ENCODE results near the gene IFNL1. TPM values are rescaled to one million over a fixed set of nuclear protein-coding genes. Genes with fewer than 3 reads are reported as not detected.

The IFNL1 gene
- total and polyA plus RNA-seq, 9 of the 15 experiments (the other 6 are each of a cell fraction or from before 2014, with no cell fraction given): not detected

DNA sequence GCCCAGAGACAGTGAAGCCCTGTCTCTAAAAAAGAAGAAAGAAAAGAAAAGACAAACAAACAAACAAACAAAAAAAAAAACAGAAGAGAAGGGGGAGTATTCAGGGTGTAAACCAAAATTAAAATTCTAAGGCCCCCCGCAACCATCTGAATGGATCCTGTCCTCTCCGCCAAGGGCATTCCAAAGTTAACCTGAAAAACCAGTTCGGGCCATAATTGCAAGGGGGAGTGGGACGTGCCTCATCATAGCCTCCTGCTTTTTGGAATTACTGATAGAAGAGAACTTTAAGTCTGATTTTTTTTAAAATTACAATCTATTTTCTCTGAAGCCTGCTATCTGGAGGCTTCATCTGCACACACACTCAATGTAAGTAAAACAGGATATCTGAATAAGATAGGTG, 33.7 kb upstream of the IFNL1 start:
- H3K4me1 ChIP-seq (replicated peaks in 1 of 2; ENCODE audit: control insufficient read depth in 2 of 2, insufficient read depth in 2 of 2, low read length in 2 of 2): peaks cover 17 to 31% of the 10 kb centered on the region in 2 experiments; a peak in 4 of 5 replicates
- DNase-seq (ENCODE audit: extremely low read depth in 1 of 4, low spot score in 3 of 4): no peak
- in situ Hi-C loops (cut with MboI) (no loop called here), intact Hi-C loops (cut with micrococcal nuclease) (no loop called here)
- CTCF ChIA-PET (ENCODE audit: low intra/inter-chr PET ratio): no interaction called here
- H3K79me2 ChIP-seq (ENCODE audit: control insufficient read depth, insufficient read depth, low read length): no peaks in the 10 kb centered on the region
- no peaks in the 10 kb centered on the region for H3K27me3 ChIP-seq (ENCODE audit: control insufficient read depth in 2 of 2, insufficient read depth in 2 of 2, low read length in 2 of 2)
- H3K27ac ChIP-seq (ENCODE audit: extremely low read depth, low read depth, low read length): no peak overlapping the region
- BruUV-seq (replicated peaks): no TSS peak
- no peak overlapping the region; a peak in 1 of 4 replicates for H3K9ac ChIP-seq (ENCODE audit: insufficient read depth in 1 of 2, low read depth in 2 of 2, low read length in 2 of 2)
- TF ChIP-seq ZSCAN29 (IDR thresholded peaks at IDR 0.05) (no peak), ZBTB11 (CRISPR knock-in tag; IDR thresholded peaks at IDR 0.05) (no peak), ZNF41 (CRISPR knock-in tag; conservative IDR thresholded peaks at IDR 0.05) (no peak), ZNF785 (CRISPR knock-in tag; IDR thresholded peaks at IDR 0.05) (no peak), IFI16 (CRISPR knock-in tag; IDR thresholded peaks at IDR 0.05) (no peak), ELF4 (CRISPR knock-in tag; IDR thresholded peaks at IDR 0.05) (no peak), DIDO1 (tag; IDR thresholded peaks at IDR 0.05; ENCODE audit: low read depth) (no peak), E2F1 (CRISPR knock-in tag; IDR thresholded peaks at IDR 0.05) (no peak), ZNF561 (CRISPR knock-in tag; conservative IDR thresholded peaks at IDR 0.05) (no peak), MLLT1 (IDR thresholded peaks at IDR 0.05) (no peak)
- TF ChIP-seq, protein P1, sequence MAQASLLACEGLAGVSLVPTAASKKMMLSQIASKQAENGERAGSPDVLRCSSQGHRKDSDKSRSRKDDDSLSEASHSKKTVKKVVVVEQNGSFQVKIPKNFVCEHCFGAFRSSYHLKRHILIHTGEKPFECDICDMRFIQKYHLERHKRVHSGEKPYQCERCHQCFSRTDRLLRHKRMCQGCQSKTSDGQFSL (CRISPR knock-in tag; IDR thresholded peaks at IDR 0.05): no peak
- TF ChIP-seq, protein P1 (tag; IDR thresholded peaks at IDR 0.05): no peak
- H2AFZ ChIP-seq (ENCODE audit: low read depth, low read length): no peak overlapping the region
- H3K9me3 ChIP-seq (replicated peaks; ENCODE audit: control insufficient read depth, insufficient read depth, low read depth, low read length): no peaks in the 10 kb centered on the region
- H3K4me3 ChIP-seq: no peak overlapping the region
- FAIRE-seq: no peak
- POLR2A ChIA-PET: interaction anchor here (0.6 kb wide), 1 partner anchor 153 kb away, joined by 3 read pairs; no protein-coding TSS in a partner anchor
- 57% methylated on average over 4 of the region's 4 CpGs for WGBS (ENCODE audit: insufficient coverage, low coverage, missing lambda C conversion rate)
- H4K20me1 ChIP-seq (replicated peaks; ENCODE audit: control insufficient read depth, insufficient read depth, low read length): no peaks in the 10 kb centered on the region
- no peak for ATAC-seq
- H3K9me1 ChIP-seq (ENCODE audit: control insufficient read depth, insufficient read depth, low read length): no peaks in the 10 kb centered on the region
- H3K4me2 ChIP-seq (ENCODE audit: insufficient read depth, low read length): no peak overlapping the region
- no peaks in the 10 kb centered on the region for H3K36me3 ChIP-seq (ENCODE audit: control insufficient read depth, insufficient read depth, low read length)
